HepG2 (cell line): ENCODE data around the gene CSF1R.

Experiments used
- SP1 ChIP-seq, 2 experiments: fragments of 450-650 bp in 1 of 2; sonication (generic) in 1 of 2; formaldehyde crosslinking in 1 of 2; IDR thresholded peaks; 2 replicates each; pipeline versions ENCODE4 v1.4.0 to v1.6.1; 2016 to 2020; ENCODE audit warnings: missing genetic modification reagents in 1 of 2
- ZFY ChIP-seq: sonication (generic); formaldehyde crosslinking; IDR thresholded peaks from 2 replicates; pipeline ENCODE4 v1.4.0; 2020; ENCODE audit warnings: missing genetic modification reagents
- TF ChIP-seq, protein P1 (sequence below): sonication (generic); formaldehyde crosslinking; IDR thresholded peaks from 2 replicates; pipeline ENCODE4 v1.5.0; 2020; ENCODE audit warnings: mild to moderate bottlenecking, missing genetic modification reagents, moderate library complexity
- TF ChIP-seq, protein P2 (sequence below): IDR thresholded peaks from 2 replicates; pipeline ENCODE4 v1.6.1; 2012; ENCODE audit warnings: inconsistent platforms

DNA sequence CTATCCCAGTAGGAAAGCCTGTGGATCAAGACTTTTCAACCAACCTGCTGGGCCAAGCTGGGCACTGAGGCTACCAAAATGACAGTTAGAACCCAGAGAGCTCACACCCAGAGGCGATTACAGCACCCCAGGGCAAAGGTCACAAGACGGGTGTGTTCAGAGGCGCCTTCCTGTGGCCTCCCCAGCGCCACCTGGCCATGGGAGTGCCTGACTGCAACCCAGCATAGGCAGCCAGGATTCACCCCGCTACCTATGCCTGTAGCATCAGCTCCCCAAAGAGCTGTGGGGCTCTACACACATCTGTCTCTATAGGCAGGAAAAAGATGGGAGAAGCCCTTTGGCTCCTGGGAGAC is 35.8 kb upstream of the CSF1R start:
- TF ChIP-seq, protein P1, sequence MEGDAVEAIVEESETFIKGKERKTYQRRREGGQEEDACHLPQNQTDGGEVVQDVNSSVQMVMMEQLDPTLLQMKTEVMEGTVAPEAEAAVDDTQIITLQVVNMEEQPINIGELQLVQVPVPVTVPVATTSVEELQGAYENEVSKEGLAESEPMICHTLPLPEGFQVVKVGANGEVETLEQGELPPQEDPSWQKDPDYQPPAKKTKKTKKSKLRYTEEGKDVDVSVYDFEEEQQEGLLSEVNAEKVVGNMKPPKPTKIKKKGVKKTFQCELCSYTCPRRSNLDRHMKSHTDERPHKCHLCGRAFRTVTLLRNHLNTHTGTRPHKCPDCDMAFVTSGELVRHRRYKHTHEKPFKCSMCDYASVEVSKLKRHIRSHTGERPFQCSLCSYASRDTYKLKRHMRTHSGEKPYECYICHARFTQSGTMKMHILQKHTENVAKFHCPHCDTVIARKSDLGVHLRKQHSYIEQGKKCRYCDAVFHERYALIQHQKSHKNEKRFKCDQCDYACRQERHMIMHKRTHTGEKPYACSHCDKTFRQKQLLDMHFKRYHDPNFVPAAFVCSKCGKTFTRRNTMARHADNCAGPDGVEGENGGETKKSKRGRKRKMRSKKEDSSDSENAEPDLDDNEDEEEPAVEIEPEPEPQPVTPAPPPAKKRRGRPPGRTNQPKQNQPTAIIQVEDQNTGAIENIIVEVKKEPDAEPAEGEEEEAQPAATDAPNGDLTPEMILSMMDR (CRISPR knock-in tag): peak; percentile 86
- TF ChIP-seq ZFY (CRISPR knock-in tag): no peak
- TF ChIP-seq SP1 (IDR thresholded peaks at IDR 0.05): no peak
- no peak for TF ChIP-seq SP1 (CRISPR knock-in tag; IDR thresholded peaks at IDR 0.05)
- TF ChIP-seq, protein P2, sequence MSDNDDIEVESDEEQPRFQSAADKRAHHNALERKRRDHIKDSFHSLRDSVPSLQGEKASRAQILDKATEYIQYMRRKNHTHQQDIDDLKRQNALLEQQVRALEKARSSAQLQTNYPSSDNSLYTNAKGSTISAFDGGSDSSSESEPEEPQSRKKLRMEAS: no peak
